ENCODE results near the gene CGB7.
"Not testable (repeated sequence)": the region's sequence is repeated elsewhere in the genome, so short reads cannot be mapped to it uniquely, and the experiment has no call there.

- not testable (repeated sequence) for TF ChIP-seq EHMT2 (IDR thresholded peaks at IDR 0.05); POLR3G (IDR thresholded peaks at IDR 0.05; ENCODE audit: extremely low read depth, insufficient read length, insufficient replicate concordance); JUNB (CRISPR knock-in tag; conservative IDR thresholded peaks at IDR 0.05)
Measured at GRCh38 chr19:49029749-49030148, 27.8 kb downstream of the CGB7 start.
